ENCODE results near the gene FUT2.

FUT2 gene

DNA sequence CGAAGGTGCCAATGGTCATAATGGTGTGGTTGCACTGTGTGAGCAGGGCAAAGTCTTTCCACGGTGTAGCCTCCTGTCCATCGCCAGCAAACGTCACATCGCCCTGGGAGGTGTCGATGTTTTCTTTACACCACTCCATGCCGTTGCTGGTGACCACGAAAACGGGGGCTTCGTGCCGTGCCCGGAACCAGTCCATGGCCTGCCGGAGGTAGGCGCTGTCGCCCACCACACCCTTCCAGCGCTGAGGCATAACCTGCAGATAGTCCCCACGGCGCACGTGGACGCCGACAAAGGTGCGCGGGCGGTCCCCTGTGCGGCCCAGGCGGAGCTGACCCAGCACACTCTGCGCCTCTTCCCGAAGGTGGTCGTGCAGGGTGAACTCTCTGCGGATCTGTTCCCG is 54.6 kb downstream of the FUT2 start:
- no peak overlapping the region for H3K27ac ChIP-seq

DNA sequence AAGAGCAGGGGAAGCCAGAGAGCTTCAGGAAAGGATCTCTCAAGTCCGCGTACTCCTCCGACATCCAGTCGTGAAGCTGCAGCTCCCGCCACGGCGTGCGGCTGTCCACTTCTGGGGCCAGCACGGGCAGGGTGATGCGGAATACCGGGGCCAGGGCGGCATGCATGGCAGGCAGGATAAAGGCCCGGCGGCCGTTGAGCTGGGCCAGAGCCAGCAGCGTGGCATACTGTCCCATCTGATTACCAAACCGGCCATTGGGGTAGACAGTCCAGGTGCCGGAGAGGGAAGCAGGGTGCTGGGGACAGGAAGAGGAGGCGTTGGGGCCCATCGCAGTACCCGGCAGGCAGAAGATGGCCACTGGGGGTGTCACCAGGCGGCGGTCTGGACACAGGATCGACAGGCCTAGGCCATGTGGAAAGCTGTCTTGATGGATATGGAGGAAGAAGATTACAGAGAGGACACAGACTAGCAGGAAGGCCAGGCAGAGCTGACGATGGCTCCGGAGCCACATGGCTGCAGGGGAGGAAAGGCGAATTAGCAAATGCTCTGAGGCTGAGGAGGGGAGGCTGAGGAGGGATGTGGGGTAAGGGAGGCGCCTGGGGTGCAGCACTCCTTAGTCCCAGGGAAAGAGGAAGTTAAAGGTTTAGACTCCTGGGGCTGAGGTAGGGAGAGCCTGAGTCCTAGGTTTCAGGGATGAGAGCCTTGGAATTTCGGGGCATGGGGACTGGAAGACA is 55.2 kb downstream of the FUT2 start:
- TF ChIP-seq, protein P1, sequence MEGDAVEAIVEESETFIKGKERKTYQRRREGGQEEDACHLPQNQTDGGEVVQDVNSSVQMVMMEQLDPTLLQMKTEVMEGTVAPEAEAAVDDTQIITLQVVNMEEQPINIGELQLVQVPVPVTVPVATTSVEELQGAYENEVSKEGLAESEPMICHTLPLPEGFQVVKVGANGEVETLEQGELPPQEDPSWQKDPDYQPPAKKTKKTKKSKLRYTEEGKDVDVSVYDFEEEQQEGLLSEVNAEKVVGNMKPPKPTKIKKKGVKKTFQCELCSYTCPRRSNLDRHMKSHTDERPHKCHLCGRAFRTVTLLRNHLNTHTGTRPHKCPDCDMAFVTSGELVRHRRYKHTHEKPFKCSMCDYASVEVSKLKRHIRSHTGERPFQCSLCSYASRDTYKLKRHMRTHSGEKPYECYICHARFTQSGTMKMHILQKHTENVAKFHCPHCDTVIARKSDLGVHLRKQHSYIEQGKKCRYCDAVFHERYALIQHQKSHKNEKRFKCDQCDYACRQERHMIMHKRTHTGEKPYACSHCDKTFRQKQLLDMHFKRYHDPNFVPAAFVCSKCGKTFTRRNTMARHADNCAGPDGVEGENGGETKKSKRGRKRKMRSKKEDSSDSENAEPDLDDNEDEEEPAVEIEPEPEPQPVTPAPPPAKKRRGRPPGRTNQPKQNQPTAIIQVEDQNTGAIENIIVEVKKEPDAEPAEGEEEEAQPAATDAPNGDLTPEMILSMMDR (IDR thresholded peaks at IDR 0.05) = no peak
- DNase-seq (ENCODE audit: low spot score) = no peak
- no peak overlapping the region for H3K4me3 ChIP-seq
- no peak overlapping the region for H3K27ac ChIP-seq

More for the DNA sequence above, 54.6 kb downstream of the FUT2 start:
- TF ChIP-seq, protein P1 (IDR thresholded peaks at IDR 0.05) = no peak
- H3K4me3 ChIP-seq = no peak overlapping the region
- DNase-seq (ENCODE audit: low spot score) = no peak

DNA sequence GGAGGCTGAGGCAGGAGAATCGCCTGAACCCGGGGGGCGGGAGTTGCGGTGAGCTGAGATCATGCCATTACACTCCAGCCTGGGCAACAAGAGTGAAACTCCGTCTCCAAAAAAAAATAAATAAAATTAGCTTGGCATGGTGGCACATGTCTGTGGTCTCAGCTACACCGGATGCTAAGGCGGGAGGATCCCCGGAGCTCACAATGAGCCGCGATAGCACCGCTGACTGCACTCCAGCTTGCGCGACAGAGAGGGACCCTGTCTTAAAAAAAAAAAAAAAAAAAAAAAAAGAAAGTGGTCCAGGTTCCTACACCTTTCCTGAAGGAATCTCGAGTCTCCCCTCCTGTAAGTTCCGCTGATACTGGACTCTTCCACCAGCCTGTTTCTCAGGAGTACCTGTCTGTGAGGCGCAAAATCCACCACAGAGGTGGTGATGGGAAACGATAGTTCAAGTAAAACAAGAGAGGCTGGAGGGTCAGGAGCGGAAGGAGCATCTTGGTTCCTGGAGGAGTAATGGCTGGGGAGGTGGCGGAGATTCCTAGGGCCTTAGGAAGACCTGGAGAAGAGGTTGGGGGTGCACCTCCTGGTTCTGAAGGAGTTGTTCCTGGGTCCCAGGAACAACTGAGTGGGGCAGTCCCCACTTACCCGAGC is 56.2 kb downstream of the FUT2 start:
- TF ChIP-seq, protein P1 (IDR thresholded peaks at IDR 0.05) = no peak
- no peak for DNase-seq (ENCODE audit: low spot score)
- H3K4me3 ChIP-seq = peak overlapping the region; percentile 66
- H3K27ac ChIP-seq = no peak overlapping the region

DNA sequence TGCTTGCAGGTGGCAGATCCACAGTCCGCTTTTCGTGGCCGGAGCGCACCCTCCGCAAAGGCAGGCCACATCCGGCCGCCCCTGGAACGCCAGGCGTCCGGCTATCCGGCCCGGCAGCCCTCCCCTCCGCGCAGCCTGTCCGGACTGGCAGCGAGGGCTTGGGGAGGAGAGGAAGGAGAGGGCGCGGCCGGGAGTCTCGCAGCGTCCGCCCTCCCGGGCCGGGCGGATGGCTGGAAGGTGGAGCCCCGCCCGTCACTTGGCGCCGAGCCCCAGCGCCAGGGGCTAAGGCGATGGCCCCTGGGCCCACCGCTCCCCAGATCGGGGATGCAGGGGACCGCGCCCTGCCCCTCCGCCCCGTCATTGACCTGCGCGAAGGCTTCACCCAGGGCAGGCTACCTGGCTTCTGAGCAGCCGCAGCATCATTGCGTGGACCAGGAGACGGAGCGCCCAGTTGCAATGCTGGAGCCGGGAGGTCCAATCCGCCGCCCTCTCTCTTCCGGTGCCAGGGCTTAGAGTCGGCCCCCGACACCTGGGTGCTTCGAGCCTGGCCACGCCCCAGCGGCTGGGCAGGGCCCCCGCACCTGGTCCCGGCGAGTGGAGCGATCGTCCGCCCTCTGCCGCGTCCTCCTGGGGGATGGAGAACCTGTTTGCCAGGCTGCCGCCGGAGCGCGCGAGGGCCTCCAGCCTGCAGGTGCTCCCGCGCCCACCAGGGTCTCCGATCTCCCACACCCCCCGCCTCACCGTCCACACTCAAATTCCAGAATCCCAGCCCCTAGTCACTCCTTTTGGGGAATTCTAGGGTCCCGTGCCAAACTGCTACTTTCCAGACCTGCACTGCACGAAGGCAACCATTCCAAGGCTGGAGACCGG is 57.0 kb downstream of the FUT2 start, which contains the start of gene FUT1:
Gene FUT1, minus strand, starts transcription at position 146 of the 870 bp plus-strand sequence. CDS start 1,360 bp downstream, outside the sequence.
- H3K27ac ChIP-seq = peak within 1 kb of the TSS in 1 of 2 donors; percentile 16
- DNase-seq (ENCODE audit: low spot score) = no peak
- TF ChIP-seq, protein P1 (IDR thresholded peaks at IDR 0.05) = no peak
- peak within 1 kb of the TSS; percentile 66 for H3K4me3 ChIP-seq

DNA sequence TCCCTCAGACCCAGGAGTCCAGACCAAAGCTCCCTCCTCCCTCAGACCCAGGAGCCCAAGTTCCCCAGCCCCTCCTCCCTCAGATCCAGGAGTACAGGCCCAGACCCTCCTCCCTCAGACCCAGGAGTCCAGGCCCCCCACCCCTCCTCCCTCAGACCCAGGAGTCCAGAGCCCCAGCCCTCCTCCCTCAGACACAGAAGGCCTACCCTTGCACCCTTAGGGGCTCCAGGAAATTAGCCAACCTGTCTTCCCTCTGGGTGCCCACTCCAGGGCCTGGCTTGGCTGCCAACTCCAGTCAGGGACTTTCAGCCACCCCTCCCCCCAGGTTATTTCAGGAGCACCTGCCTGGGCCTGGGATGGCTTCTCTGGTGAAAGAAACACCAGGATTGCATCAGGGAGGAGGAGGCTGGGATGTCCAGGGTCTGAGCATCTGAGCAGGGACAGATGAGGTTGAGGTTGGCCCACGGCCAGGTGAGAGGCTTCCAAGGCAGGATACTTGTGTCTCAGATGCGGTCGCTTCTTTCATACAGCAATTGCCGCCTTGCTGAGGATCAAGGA is 59.4 kb downstream of the FUT2 start, which contains the start of gene FGF21:
Gene FGF21, plus strand, starts transcription at position 441 of the 558 bp plus-strand sequence. CDS start 713 bp downstream, outside the sequence.
- H3K27ac ChIP-seq = no peak within 1 kb of the TSS
- TF ChIP-seq, protein P1 (IDR thresholded peaks at IDR 0.05) = no peak
- H3K4me3 ChIP-seq = no peak within 1 kb of the TSS
- DNase-seq (ENCODE audit: low spot score) = no peak
